Stomach (tissue), 9 donors: ENCODE data around the gene GABRG3. TPM values are rescaled to one million over a fixed set of nuclear protein-coding genes. Genes with fewer than 3 reads are reported as not detected.

Source experiments
- DNase-seq, 2 donors: peaks; one replicate each; pipeline versions ENCODE4 v3.0.0 to v3.0.0-alpha.2; 2013 to 2019
- H3K27ac ChIP-seq, 5 donors: fragments of 200-600 bp in 4 of 5; sonication (generic) in 4 of 5; one replicate each; pipeline ENCODE4 v1.5.1; 2013 to 2019; ENCODE audit warnings: mild to moderate bottlenecking in 1 of 5, moderate library complexity in 1 of 5
- H3K27me3 ChIP-seq, 3 donors: fragments of 200-600 bp; sonication (generic); one replicate each; pipeline ENCODE4 v1.5.1; 2017 to 2019; ENCODE audit warnings: mixed run types in 1 of 3
- H3K36me3 ChIP-seq, 4 donors: fragments of 200-600 bp; sonication (generic); 1 replicate in 3 of 4; 2 replicates in 1 of 4; pipeline ENCODE4 v1.5.1; 2016 to 2019
- H3K4me1 ChIP-seq, 4 donors: fragments of 200-600 bp; sonication (generic); one replicate each; pipeline ENCODE4 v1.5.1; 2016 to 2019
- H3K4me3 ChIP-seq, 4 donors: fragments of 200-600 bp; sonication (generic) in 3 of 4; one replicate each; pipeline ENCODE4 v1.5.1; 2016 to 2019; ENCODE audit warnings: mild to moderate bottlenecking in 1 of 4
- H3K9me3 ChIP-seq, 4 donors: fragments of 200-600 bp; sonication (generic); one replicate each; pipeline ENCODE4 v1.5.1; 2016 to 2019
- CTCF ChIP-seq, 7 experiments: fragments of 450-650 bp in 4 of 7; fragments of 200-600 bp in 3 of 7; sonication (generic) in 3 of 7; IDR thresholded peaks; one replicate each; pipeline ENCODE4 v1.5.1; 2016 to 2019; ENCODE audit warnings: antibody characterized with exemption in 7 of 7, control low read depth in 2 of 7, mild to moderate bottlenecking in 1 of 7
- EP300 ChIP-seq: sonication (generic); formaldehyde crosslinking; IDR thresholded peaks from one replicate; pipeline ENCODE4 v1.6.1; 2017; ENCODE audit warnings: antibody characterized with exemption
- POLR2A ChIP-seq, 4 donors: fragments of 450-650 bp; IDR thresholded peaks; one replicate each; pipeline ENCODE4 v1.6.1; 2016; ENCODE audit warnings: antibody characterized with exemption in 4 of 4, control low read depth in 2 of 4, mild to moderate bottlenecking in 1 of 4, moderate library complexity in 1 of 4
- POLR2AphosphoS5 ChIP-seq, 3 donors: sonication (generic); formaldehyde crosslinking; IDR thresholded peaks; one replicate each; pipeline ENCODE4 v1.6.1; 2016; ENCODE audit warnings: antibody characterized with exemption in 3 of 3
- WGBS, 5 donors: extraction: QIAGEN DNeasy Blood & Tissue Kit in 3 of 5; methylation state at CpG; one replicate each; pipeline versions ENCODE4 v1.1.5 to v1.1.7; 2013 to 2018; 5-methylcytosine and 5-hydroxymethylcytosine counted together
- intact Hi-C: fragments of 100-400 bp; cut with DNase I; formaldehyde crosslinking; loops from one replicate; pipeline ENCODE4 v1.15.1; 2023; ENCODE audit warnings: low total_unique reads
- polyA plus RNA-seq, 3 donors: library from polyadenylated mRNA; stranded (reverse); fragments of 200-250 nt; gene quantifications; one replicate each; pipeline ENCODE4 v1.2.3, GENCODE V29; 2013
- total RNA-seq, 5 donors: library from RNA; depleted of rRNA; stranded (reverse); fragments of >200 nt; gene quantifications; one replicate each; pipeline versions ENCODE4 v1.1.0 to v1.2.3, GENCODE V29; 2014 to 2016
- donor health status: healthy with polysubstance abuse.
- donor health status: Bipolar disorder and iron deficiency.
- donor health status: healthy.

GABRG3 gene
- total and polyA plus RNA-seq, 8 donors: 0.37 to 1.5 TPM; not detected in 6

GRCh38 chr15:27486683-27487647 is 516.0 kb downstream of the GABRG3 start:
- WGBS, 5 donors: 47 to 62% (median 57%) methylated on average over 6 of the region's 6 CpGs
- TF ChIP-seq POLR2A (IDR thresholded peaks at IDR 0.05) (no peak), POLR2AphosphoS5 (IDR thresholded peaks at IDR 0.05) (no peak), CTCF (IDR thresholded peaks at IDR 0.05) (no peak), EP300 (no peak)

GRCh38 chr15:27487846-27488245 is 516.9 kb downstream of the GABRG3 start:
- Histone ChIP-seq H3K4me1 (no peaks in the 10 kb centered on the region), H3K36me3 (no peaks in the 10 kb centered on the region), H3K4me3 (no peak overlapping the region), H3K27ac (no peak overlapping the region), H3K9me3 (peaks cover 0 to 36% (median 12%) of the 10 kb centered on the region in 4 donors), H3K27me3 (no peaks in the 10 kb centered on the region)
- TF ChIP-seq POLR2A (IDR thresholded peaks at IDR 0.05): no peak
- TF ChIP-seq CTCF (IDR thresholded peaks at IDR 0.05): no peak
- no peak for TF ChIP-seq EP300
- TF ChIP-seq POLR2AphosphoS5 (IDR thresholded peaks at IDR 0.05): no peak
- DNase-seq: no peak
- 79 to 86% (median 84%) methylated on average over 11 of the region's 11 CpGs for WGBS, 5 donors
- intact Hi-C loops: no loop called here

More at GRCh38 chr15:27486683-27487647, 516.0 kb downstream of the GABRG3 start:
- intact Hi-C loops: no loop called here
- Histone ChIP-seq H3K9me3 (peaks cover 0 to 36% (median 12%) of the 10 kb centered on the region in 4 donors), H3K4me1 (no peaks in the 10 kb centered on the region), H3K27ac (no peak overlapping the region), H3K4me3 (no peak overlapping the region), H3K27me3 (no peaks in the 10 kb centered on the region), H3K36me3 (no peaks in the 10 kb centered on the region)
- no peak for DNase-seq

GRCh38 chr15:27490867-27491595 is 520.0 kb downstream of the GABRG3 start:
- TF ChIP-seq POLR2A (IDR thresholded peaks at IDR 0.05) (no peak), POLR2AphosphoS5 (IDR thresholded peaks at IDR 0.05) (no peak), CTCF (IDR thresholded peaks at IDR 0.05) (no peak), EP300 (no peak)
- 67 to 77% (median 71%) methylated on average over 12 of the region's 12 CpGs for WGBS, 5 donors

More at GRCh38 chr15:27490867-27491595, 520.0 kb downstream of the GABRG3 start:
- no peak for DNase-seq
- H3K27me3 ChIP-seq: no peaks in the 10 kb centered on the region
- no peaks in the 10 kb centered on the region for H3K36me3 ChIP-seq
- intact Hi-C loops: no loop called here
- no peaks in the 10 kb centered on the region for H3K4me1 ChIP-seq
- no peak overlapping the region for H3K4me3 ChIP-seq
- H3K27ac ChIP-seq: no peak overlapping the region
- H3K9me3 ChIP-seq: peaks cover 0 to 31% (median 10%) of the 10 kb centered on the region in 4 donors
